GM23338 (cell line): ENCODE results near the gene CDK11A. TPM values are rescaled to one million over a fixed set of nuclear protein-coding genes. Genes with fewer than 3 reads are reported as not detected.

Experiments used
- ATAC-seq: fragments of 200-7000 bp; cut with Tn5 transposase; 3 replicates; pipeline ENCODE4 v1.9.1; 2020
- DNase-seq: peaks from one replicate; pipeline ENCODE4 v3.0.0-alpha.2; 2015; ENCODE audit warnings: low spot score
- H2AFZ ChIP-seq: fragments of 200-600 bp; sonication (generic); 2 replicates; pipeline ENCODE4 v1.8.0; 2016; ENCODE audit warnings: antibody characterized with exemption, mild to moderate bottlenecking, moderate library complexity
- H3F3A ChIP-seq: fragments of 200-600 bp; sonication (generic); replicated peaks from 2 replicates; pipeline ENCODE4 v1.8.0; 2017; ENCODE audit warnings: antibody characterized with exemption, mixed run types, low read depth
- H3K27ac ChIP-seq: fragments of 200-600 bp; sonication (generic); 2 replicates; pipeline ENCODE4 v1.6.1; 2016; ENCODE audit warnings: low read depth
- H3K27me3 ChIP-seq: fragments of 200-600 bp; sonication (generic); 2 replicates; pipeline ENCODE4 v1.8.0; 2016; ENCODE audit warnings: mild to moderate bottlenecking, mixed run types, moderate library complexity; ENCODE audit not compliant: insufficient read depth
- H3K36me3 ChIP-seq: fragments of 200-600 bp; sonication (generic); 2 replicates; pipeline ENCODE4 v1.8.0; 2016; ENCODE audit warnings: mild to moderate bottlenecking; ENCODE audit not compliant: insufficient read depth
- H3K4me1 ChIP-seq: fragments of 200-600 bp; sonication (generic); 2 replicates; pipeline ENCODE4 v1.8.0; 2016; ENCODE audit warnings: mild to moderate bottlenecking, moderate library complexity; ENCODE audit not compliant: insufficient read depth
- H3K4me2 ChIP-seq: fragments of 200-600 bp; sonication (generic); 2 replicates; pipeline ENCODE4 v1.7.1; 2017; ENCODE audit warnings: mixed run types
- H3K4me3 ChIP-seq: fragments of 200-600 bp; sonication (generic); 2 replicates; pipeline ENCODE4 v1.6.1; 2016; ENCODE audit warnings: mixed run types
- H3K79me2 ChIP-seq: fragments of 200-600 bp; sonication (generic); replicated peaks from 2 replicates; pipeline ENCODE4 v1.8.0; 2017; ENCODE audit warnings: mild to moderate bottlenecking; ENCODE audit not compliant: insufficient read depth
- H3K9me2 ChIP-seq: fragments of 200-600 bp; sonication (generic); 2 replicates; pipeline ENCODE4 v1.8.0; 2017; ENCODE audit not compliant: insufficient read depth
- H4K20me1 ChIP-seq: fragments of 200-600 bp; sonication (generic); replicated peaks from 2 replicates; pipeline ENCODE4 v1.8.0; 2017; ENCODE audit warnings: mild to moderate bottlenecking; ENCODE audit not compliant: insufficient read depth
- H3K27ac Mint-ChIP-seq: 2 replicates; pipeline ENCODE4 v1.8.0; 2020; ENCODE audit warnings: inconsistent platforms, mild to moderate bottlenecking, moderate library complexity, mixed read lengths
- H3K27me3 Mint-ChIP-seq: 3 replicates; pipeline ENCODE4 v1.8.0; 2022; ENCODE audit warnings: low read depth, mild to moderate bottlenecking, moderate library complexity, mixed read lengths, inconsistent platforms; ENCODE audit not compliant: insufficient read depth, poor library complexity
- H3K36me3 Mint-ChIP-seq: 3 replicates; pipeline ENCODE4 v1.8.0; 2021; ENCODE audit warnings: low read depth, mild to moderate bottlenecking, inconsistent platforms, moderate library complexity, mixed read lengths
- H3K4me1 Mint-ChIP-seq: 3 replicates; pipeline ENCODE4 v1.8.0; 2020; ENCODE audit warnings: mild to moderate bottlenecking, inconsistent platforms, mixed read lengths
- H3K4me3 Mint-ChIP-seq: 3 replicates; pipeline ENCODE4 v1.8.0; 2021; ENCODE audit warnings: moderate library complexity, mild to moderate bottlenecking, inconsistent platforms, mixed read lengths
- H3K9me3 Mint-ChIP-seq: 3 replicates; pipeline ENCODE4 v1.8.0; 2020; ENCODE audit warnings: moderate library complexity, mild to moderate bottlenecking, inconsistent platforms, mixed read lengths
- CREB1 ChIP-seq: fragments of 250-450 bp; sonication (Bioruptor Pico); IDR thresholded peaks from 2 replicates; pipeline ENCODE4 v1.5.0; 2020; ENCODE audit warnings: low read depth, mild to moderate bottlenecking, moderate library complexity
- EZH2 ChIP-seq: fragments of 200-600 bp; sonication (generic); IDR thresholded peaks from one replicate; pipeline ENCODE4 v1.8.0; 2017; ENCODE audit warnings: antibody characterized with exemption, mild to moderate bottlenecking, low read depth; ENCODE audit not compliant: unreplicated experiment
- EZH2phosphoT487 ChIP-seq: fragments of 200-600 bp; sonication (generic); IDR thresholded peaks from one replicate; pipeline ENCODE4 v1.8.1; 2018; ENCODE audit warnings: antibody characterized with exemption; ENCODE audit not compliant: unreplicated experiment
- JUNB ChIP-seq: IDR thresholded peaks from one replicate; pipeline ENCODE4 v1.6.1; 2016; ENCODE audit warnings: antibody characterized with exemption; ENCODE audit not compliant: unreplicated experiment
- NANOG ChIP-seq: IDR thresholded peaks from 2 replicates; pipeline ENCODE4 v1.6.1; 2016; ENCODE audit warnings: antibody characterized with exemption, borderline replicate concordance
- POLR2AphosphoS5 ChIP-seq: IDR thresholded peaks from 2 replicates; pipeline ENCODE4 v1.6.1; 2016; ENCODE audit warnings: antibody characterized with exemption, low read depth
- STAT1 ChIP-seq: IDR thresholded peaks from one replicate; pipeline ENCODE4 v1.6.1; 2016; ENCODE audit warnings: antibody characterized with exemption; ENCODE audit not compliant: unreplicated experiment
- ZNF114 ChIP-seq: fragments of 250-450 bp; sonication (Bioruptor Pico); IDR thresholded peaks from 2 replicates; pipeline ENCODE4 v1.5.0; 2020; ENCODE audit warnings: mild to moderate bottlenecking, moderate library complexity
- ZNF331 ChIP-seq: fragments of 250-450 bp; sonication (Bioruptor Pico); IDR thresholded peaks from 2 replicates; pipeline ENCODE4 v1.5.0; 2020; ENCODE audit warnings: low read depth, mild to moderate bottlenecking, moderate library complexity
- polyA plus RNA-seq: library from polyadenylated mRNA; unstranded; fragments of >200 nt; fragmentation: Nextera tagmentation; extraction: Ambion mirVana; gene quantifications from 2 replicates; pipeline ENCODE4 v1.2.1, GENCODE V29; 2016
- total RNA-seq: library from RNA; depleted of rRNA; stranded (reverse); fragments of >200 nt; shearing (Covaris generic); gene quantifications from 2 replicates; pipeline ENCODE4 v1.2.3, GENCODE V29; 2014
- TF ChIP-seq, protein P1 (sequence below): IDR thresholded peaks from one replicate; pipeline ENCODE4 v1.6.1; 2018; ENCODE audit warnings: antibody characterized with exemption; ENCODE audit not compliant: unreplicated experiment
- TF ChIP-seq, protein P2 (sequence below): fragments of 250-450 bp; sonication (Bioruptor Pico); IDR thresholded peaks from 2 replicates; pipeline ENCODE4 v1.5.0; 2020; ENCODE audit warnings: mild to moderate bottlenecking, moderate library complexity
- TF ChIP-seq, protein P3 (sequence below): IDR thresholded peaks from 2 replicates; pipeline ENCODE4 v1.6.1; 2016; ENCODE audit warnings: antibody characterized with exemption
- TF ChIP-seq, protein P4 (sequence below), 2 experiments: fragments of 200-600 bp in 1 of 2; sonication (generic) in 1 of 2; conservative IDR thresholded peaks; 2 replicates each; pipeline versions ENCODE4 v1.5.1 to v1.6.1; 2016 to 2017; ENCODE audit warnings: antibody characterized with exemption in 2 of 2, low read depth in 2 of 2, mild to moderate bottlenecking in 2 of 2, moderate library complexity in 1 of 2

The CDK11A gene
- total and polyA plus RNA-seq, 2 experiments from 2014 or later = 22.8 to 72.6 TPM

DNA sequence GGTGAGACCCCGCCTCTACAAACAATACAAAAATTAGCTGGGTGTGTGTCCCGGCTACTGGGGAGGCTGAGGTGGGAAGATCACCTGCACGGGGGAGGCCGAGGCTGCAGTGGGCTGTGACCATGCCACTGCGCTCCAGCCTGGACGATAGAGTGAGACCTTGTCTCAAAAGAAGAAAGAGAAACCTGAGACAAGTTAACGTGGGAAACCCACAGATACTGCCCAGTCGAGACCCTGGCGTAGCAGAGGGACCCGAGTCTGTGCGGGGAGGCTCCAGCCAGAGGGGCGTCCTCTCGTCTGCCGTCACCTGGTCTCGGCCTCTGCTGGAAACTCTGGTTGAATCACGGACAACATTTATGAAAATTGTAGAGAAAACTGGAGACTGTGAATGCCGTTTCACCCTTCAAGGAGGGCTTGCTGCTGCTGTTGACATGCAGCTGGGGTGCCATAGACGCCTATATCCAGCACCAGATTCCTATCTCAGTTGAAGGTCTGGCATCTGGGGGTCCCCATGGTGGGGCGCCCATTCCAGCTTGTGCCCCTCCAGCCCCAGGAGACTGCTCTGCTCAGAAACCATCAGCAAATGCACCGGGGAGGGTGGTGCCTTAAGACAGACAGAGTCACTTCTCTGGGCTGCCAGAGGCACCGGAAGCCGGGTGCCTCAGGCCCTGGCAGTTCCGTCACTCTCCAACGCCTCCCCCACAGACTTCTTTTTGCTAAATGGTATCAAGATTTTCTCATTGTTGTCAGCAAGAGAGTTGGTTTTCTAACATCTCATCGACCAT lies 51.8 kb downstream of the CDK11A start:
- H3K27me3 ChIP-seq = no peaks in the 10 kb centered on the region
- H3K36me3 Mint-ChIP-seq = peaks cover 35% of the 10 kb centered on the region
- peaks cover 4% of the 10 kb centered on the region for H3K27me3 Mint-ChIP-seq
- H3K4me1 Mint-ChIP-seq = no peaks in the 10 kb centered on the region
- no peaks in the 10 kb centered on the region; the same call in 1 of the 2 replicates for H4K20me1 ChIP-seq
- H2AFZ ChIP-seq = no peak overlapping the region
- no peaks in the 10 kb centered on the region for H3K79me2 ChIP-seq
- no peaks in the 10 kb centered on the region for H3K9me2 ChIP-seq
- no peak for ATAC-seq
- 0 out of 2 replicates have a peak, but pooled peaks cover 6% of the 10 kb centered on the region for H3F3A ChIP-seq
- no peaks in the 10 kb centered on the region for H3K36me3 ChIP-seq
- TF ChIP-seq POLR2AphosphoS5 (no peak), EZH2phosphoT487 (no peak), JUNB (no peak), CREB1 (CRISPR knock-in tag) (no peak), STAT1 (no peak), EZH2 (no peak), ZNF331 (CRISPR knock-in tag) (no peak), ZNF114 (CRISPR knock-in tag) (no peak), NANOG (no peak)
- TF ChIP-seq, protein P1, sequence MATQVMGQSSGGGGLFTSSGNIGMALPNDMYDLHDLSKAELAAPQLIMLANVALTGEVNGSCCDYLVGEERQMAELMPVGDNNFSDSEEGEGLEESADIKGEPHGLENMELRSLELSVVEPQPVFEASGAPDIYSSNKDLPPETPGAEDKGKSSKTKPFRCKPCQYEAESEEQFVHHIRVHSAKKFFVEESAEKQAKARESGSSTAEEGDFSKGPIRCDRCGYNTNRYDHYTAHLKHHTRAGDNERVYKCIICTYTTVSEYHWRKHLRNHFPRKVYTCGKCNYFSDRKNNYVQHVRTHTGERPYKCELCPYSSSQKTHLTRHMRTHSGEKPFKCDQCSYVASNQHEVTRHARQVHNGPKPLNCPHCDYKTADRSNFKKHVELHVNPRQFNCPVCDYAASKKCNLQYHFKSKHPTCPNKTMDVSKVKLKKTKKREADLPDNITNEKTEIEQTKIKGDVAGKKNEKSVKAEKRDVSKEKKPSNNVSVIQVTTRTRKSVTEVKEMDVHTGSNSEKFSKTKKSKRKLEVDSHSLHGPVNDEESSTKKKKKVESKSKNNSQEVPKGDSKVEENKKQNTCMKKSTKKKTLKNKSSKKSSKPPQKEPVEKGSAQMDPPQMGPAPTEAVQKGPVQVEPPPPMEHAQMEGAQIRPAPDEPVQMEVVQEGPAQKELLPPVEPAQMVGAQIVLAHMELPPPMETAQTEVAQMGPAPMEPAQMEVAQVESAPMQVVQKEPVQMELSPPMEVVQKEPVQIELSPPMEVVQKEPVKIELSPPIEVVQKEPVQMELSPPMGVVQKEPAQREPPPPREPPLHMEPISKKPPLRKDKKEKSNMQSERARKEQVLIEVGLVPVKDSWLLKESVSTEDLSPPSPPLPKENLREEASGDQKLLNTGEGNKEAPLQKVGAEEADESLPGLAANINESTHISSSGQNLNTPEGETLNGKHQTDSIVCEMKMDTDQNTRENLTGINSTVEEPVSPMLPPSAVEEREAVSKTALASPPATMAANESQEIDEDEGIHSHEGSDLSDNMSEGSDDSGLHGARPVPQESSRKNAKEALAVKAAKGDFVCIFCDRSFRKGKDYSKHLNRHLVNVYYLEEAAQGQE = no peak
- TF ChIP-seq, protein P2, sequence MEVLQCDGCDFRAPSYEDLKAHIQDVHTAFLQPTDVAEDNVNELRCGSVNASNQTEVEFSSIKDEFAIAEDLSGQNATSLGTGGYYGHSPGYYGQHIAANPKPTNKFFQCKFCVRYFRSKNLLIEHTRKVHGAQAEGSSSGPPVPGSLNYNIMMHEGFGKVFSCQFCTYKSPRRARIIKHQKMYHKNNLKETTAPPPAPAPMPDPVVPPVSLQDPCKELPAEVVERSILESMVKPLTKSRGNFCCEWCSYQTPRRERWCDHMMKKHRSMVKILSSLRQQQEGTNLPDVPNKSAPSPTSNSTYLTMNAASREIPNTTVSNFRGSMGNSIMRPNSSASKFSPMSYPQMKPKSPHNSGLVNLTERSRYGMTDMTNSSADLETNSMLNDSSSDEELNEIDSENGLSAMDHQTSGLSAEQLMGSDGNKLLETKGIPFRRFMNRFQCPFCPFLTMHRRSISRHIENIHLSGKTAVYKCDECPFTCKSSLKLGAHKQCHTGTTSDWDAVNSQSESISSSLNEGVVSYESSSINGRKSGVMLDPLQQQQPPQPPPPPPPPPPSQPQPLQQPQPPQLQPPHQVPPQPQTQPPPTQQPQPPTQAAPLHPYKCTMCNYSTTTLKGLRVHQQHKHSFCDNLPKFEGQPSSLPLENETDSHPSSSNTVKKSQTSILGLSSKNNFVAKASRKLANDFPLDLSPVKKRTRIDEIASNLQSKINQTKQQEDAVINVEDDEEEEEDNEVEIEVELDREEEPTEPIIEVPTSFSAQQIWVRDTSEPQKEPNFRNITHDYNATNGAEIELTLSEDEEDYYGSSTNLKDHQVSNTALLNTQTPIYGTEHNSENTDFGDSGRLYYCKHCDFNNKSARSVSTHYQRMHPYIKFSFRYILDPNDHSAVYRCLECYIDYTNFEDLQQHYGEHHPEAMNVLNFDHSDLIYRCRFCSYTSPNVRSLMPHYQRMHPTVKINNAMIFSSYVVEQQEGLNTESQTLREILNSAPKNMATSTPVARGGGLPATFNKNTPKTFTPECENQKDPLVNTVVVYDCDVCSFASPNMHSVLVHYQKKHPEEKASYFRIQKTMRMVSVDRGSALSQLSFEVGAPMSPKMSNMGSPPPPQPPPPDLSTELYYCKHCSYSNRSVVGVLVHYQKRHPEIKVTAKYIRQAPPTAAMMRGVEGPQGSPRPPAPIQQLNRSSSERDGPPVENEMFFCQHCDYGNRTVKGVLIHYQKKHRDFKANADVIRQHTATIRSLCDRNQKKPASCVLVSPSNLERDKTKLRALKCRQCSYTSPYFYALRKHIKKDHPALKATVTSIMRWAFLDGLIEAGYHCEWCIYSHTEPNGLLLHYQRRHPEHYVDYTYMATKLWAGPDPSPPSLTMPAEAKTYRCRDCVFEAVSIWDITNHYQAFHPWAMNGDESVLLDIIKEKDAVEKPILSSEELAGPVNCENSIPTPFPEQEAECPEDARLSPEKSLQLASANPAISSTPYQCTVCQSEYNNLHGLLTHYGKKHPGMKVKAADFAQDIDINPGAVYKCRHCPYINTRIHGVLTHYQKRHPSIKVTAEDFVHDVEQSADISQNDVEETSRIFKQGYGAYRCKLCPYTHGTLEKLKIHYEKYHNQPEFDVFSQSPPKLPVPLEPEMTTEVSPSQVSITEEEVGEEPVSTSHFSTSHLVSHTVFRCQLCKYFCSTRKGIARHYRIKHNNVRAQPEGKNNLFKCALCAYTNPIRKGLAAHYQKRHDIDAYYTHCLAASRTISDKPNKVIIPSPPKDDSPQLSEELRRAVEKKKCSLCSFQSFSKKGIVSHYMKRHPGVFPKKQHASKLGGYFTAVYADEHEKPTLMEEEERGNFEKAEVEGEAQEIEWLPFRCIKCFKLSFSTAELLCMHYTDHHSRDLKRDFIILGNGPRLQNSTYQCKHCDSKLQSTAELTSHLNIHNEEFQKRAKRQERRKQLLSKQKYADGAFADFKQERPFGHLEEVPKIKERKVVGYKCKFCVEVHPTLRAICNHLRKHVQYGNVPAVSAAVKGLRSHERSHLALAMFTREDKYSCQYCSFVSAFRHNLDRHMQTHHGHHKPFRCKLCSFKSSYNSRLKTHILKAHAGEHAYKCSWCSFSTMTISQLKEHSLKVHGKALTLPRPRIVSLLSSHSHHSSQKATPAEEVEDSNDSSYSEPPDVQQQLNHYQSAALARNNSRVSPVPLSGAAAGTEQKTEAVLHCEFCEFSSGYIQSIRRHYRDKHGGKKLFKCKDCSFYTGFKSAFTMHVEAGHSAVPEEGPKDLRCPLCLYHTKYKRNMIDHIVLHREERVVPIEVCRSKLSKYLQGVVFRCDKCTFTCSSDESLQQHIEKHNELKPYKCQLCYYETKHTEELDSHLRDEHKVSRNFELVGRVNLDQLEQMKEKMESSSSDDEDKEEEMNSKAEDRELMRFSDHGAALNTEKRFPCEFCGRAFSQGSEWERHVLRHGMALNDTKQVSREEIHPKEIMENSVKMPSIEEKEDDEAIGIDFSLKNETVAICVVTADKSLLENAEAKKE (CRISPR knock-in tag) = no peak
- TF ChIP-seq, protein P3, sequence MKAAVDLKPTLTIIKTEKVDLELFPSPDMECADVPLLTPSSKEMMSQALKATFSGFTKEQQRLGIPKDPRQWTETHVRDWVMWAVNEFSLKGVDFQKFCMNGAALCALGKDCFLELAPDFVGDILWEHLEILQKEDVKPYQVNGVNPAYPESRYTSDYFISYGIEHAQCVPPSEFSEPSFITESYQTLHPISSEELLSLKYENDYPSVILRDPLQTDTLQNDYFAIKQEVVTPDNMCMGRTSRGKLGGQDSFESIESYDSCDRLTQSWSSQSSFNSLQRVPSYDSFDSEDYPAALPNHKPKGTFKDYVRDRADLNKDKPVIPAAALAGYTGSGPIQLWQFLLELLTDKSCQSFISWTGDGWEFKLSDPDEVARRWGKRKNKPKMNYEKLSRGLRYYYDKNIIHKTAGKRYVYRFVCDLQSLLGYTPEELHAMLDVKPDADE = no peak
- TF ChIP-seq, protein P4, sequence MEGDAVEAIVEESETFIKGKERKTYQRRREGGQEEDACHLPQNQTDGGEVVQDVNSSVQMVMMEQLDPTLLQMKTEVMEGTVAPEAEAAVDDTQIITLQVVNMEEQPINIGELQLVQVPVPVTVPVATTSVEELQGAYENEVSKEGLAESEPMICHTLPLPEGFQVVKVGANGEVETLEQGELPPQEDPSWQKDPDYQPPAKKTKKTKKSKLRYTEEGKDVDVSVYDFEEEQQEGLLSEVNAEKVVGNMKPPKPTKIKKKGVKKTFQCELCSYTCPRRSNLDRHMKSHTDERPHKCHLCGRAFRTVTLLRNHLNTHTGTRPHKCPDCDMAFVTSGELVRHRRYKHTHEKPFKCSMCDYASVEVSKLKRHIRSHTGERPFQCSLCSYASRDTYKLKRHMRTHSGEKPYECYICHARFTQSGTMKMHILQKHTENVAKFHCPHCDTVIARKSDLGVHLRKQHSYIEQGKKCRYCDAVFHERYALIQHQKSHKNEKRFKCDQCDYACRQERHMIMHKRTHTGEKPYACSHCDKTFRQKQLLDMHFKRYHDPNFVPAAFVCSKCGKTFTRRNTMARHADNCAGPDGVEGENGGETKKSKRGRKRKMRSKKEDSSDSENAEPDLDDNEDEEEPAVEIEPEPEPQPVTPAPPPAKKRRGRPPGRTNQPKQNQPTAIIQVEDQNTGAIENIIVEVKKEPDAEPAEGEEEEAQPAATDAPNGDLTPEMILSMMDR (conservative IDR thresholded peaks at IDR 0.05; ENCODE audit: low read depth in 2 of 2) = no peak
- no peak overlapping the region for H3K4me3 ChIP-seq
- no peak overlapping the region for H3K4me3 Mint-ChIP-seq
- no peak overlapping the region for H3K27ac ChIP-seq
- H3K27ac Mint-ChIP-seq = no peak overlapping the region
- no peak for DNase-seq
- no peaks in the 10 kb centered on the region for H3K9me3 Mint-ChIP-seq
- no peaks in the 10 kb centered on the region for H3K4me1 ChIP-seq
- H3K4me2 ChIP-seq = no peak overlapping the region
